Measurements from ENCODE around the gene RHCG. TPM values are rescaled to one million over a fixed set of nuclear protein-coding genes. Genes with fewer than 3 reads are reported as not detected.
A peak's percentile ranks its signal among the peaks of the same experiment; 100 is the strongest.

The RHCG gene
- total RNA-seq, 2 donors from 2014 or later = not detected

- Mint-ChIP-seq H3K27ac (no peak overlapping the region), H3K9me3 (no peaks in the 10 kb centered on the region), H3K36me3 (no peaks in the 10 kb centered on the region)
- DNase-seq (ENCODE audit: low spot score in 2 of 2) = peak in 1 of 2 donors; percentile 79
- ATAC-seq = peak; percentile 41 to 69
These were observed 53.6 kb downstream of the RHCG start for GRCh38 chr15:89442671-89443307.

GRCh38 chr15:89442155-89442554 is 54.2 kb downstream of the RHCG start:
- no peak for DNase-seq (ENCODE audit: low spot score in 2 of 2)
- Mint-ChIP-seq H3K36me3 (no peaks in the 10 kb centered on the region), H3K9me3 (no peaks in the 10 kb centered on the region), H3K27ac (no peak overlapping the region)
- ATAC-seq = no peak

- Mint-ChIP-seq H3K27ac (no peak overlapping the region), H3K9me3 (no peaks in the 10 kb centered on the region), H3K36me3 (no peaks in the 10 kb centered on the region)
- no peak for ATAC-seq
- no peak for DNase-seq (ENCODE audit: low spot score in 2 of 2)
These were observed 55.0 kb downstream of the RHCG start for GRCh38 chr15:89441295-89441812.

GRCh38 chr15:89439764-89440163 is 56.6 kb downstream of the RHCG start:
- ATAC-seq = no peak
- no peaks in the 10 kb centered on the region for H3K9me3 Mint-ChIP-seq
- no peaks in the 10 kb centered on the region for H3K36me3 Mint-ChIP-seq

GRCh38 chr15:89436560-89437311 is 59.6 kb downstream of the RHCG start:
- DNase-seq (ENCODE audit: low spot score in 2 of 2) (no peak), ATAC-seq (no peak)
- Mint-ChIP-seq H3K27ac (no peak overlapping the region), H3K9me3 (no peaks in the 10 kb centered on the region), H3K36me3 (no peaks in the 10 kb centered on the region)

More at GRCh38 chr15:89439764-89440163, 56.6 kb downstream of the RHCG start:
- no peak for DNase-seq (ENCODE audit: low spot score in 2 of 2)
- no peak overlapping the region for H3K27ac Mint-ChIP-seq

GRCh38 chr15:89435362-89435761 is 61.0 kb downstream of the RHCG start:
- no peak for DNase-seq (ENCODE audit: low spot score in 2 of 2)
- no peaks in the 10 kb centered on the region for H3K9me3 Mint-ChIP-seq
- no peak overlapping the region for H3K27ac Mint-ChIP-seq
- ATAC-seq = no peak
- H3K36me3 Mint-ChIP-seq = no peaks in the 10 kb centered on the region

- no peak for ATAC-seq
- no peak overlapping the region for H3K27ac Mint-ChIP-seq
- no peaks in the 10 kb centered on the region for H3K9me3 Mint-ChIP-seq
- DNase-seq (ENCODE audit: low spot score in 2 of 2) = no peak
- H3K36me3 Mint-ChIP-seq = no peaks in the 10 kb centered on the region
These were observed 62.7 kb downstream of the RHCG start for GRCh38 chr15:89433686-89434085.

GRCh38 chr15:89430530-89431341 is 65.6 kb downstream of the RHCG start:
- ATAC-seq (peak; percentile 94 to 96), DNase-seq (ENCODE audit: low spot score in 2 of 2) (peak; percentile 86 to 99)
- H3K27ac Mint-ChIP-seq = no peak overlapping the region
- no peaks in the 10 kb centered on the region for H3K36me3 Mint-ChIP-seq
- H3K9me3 Mint-ChIP-seq = no peaks in the 10 kb centered on the region

- no peak overlapping the region for H3K27ac Mint-ChIP-seq
- ATAC-seq = no peak
- no peaks in the 10 kb centered on the region for H3K9me3 Mint-ChIP-seq
- H3K36me3 Mint-ChIP-seq = no peaks in the 10 kb centered on the region
- DNase-seq (ENCODE audit: low spot score in 2 of 2) = no peak
These were observed 66.4 kb downstream of the RHCG start for GRCh38 chr15:89429986-89430385.

- ATAC-seq = no peak
- no peak overlapping the region for H3K27ac Mint-ChIP-seq
- no peak for DNase-seq (ENCODE audit: low spot score in 2 of 2)
- no peaks in the 10 kb centered on the region for H3K36me3 Mint-ChIP-seq
- H3K9me3 Mint-ChIP-seq = no peaks in the 10 kb centered on the region
These were observed 67.4 kb downstream of the RHCG start for GRCh38 chr15:89429023-89429422.

GRCh38 chr15:89428246-89428645 is 68.1 kb downstream of the RHCG start:
- no peak for ATAC-seq
- no peak overlapping the region for H3K27ac Mint-ChIP-seq
- no peaks in the 10 kb centered on the region for H3K36me3 Mint-ChIP-seq
- H3K9me3 Mint-ChIP-seq = no peaks in the 10 kb centered on the region
- DNase-seq (ENCODE audit: low spot score in 2 of 2) = no peak

- no peak for ATAC-seq
- Mint-ChIP-seq H3K27ac (no peak overlapping the region), H3K36me3 (no peaks in the 10 kb centered on the region), H3K9me3 (no peaks in the 10 kb centered on the region)
- DNase-seq (ENCODE audit: low spot score in 2 of 2) = no peak
These were observed 69.9 kb downstream of the RHCG start for GRCh38 chr15:89426500-89426899.

- no peak for DNase-seq (ENCODE audit: low spot score in 2 of 2)
- H3K27ac Mint-ChIP-seq = no peak overlapping the region
- ATAC-seq = no peak
- H3K36me3 Mint-ChIP-seq = peaks cover 0 to 6% of the 10 kb centered on the region in 2 donors
- H3K9me3 Mint-ChIP-seq = no peaks in the 10 kb centered on the region
These were observed 72.4 kb downstream of the RHCG start for GRCh38 chr15:89423981-89424380.

Other genes starting within 250 kb of the RHCG start
- gene POLG, start 161.8 kb downstream of the RHCG start, total RNA-seq = 10 to 100 TPM; 76.1 to 83.7 TPM
- 10 to 100 TPM; 22.8 to 30.8 TPM for gene TICRR, start 78.9 kb upstream of the RHCG start, total RNA-seq
- gene KIF7, start 158.9 kb upstream of the RHCG start, total RNA-seq = 1 to 10 TPM; 1.4 to 4.6 TPM
- gene PLIN1, start 182.8 kb upstream of the RHCG start, total RNA-seq = under 1 TPM; 0.43 to 0.46 TPM
- gene PEX11A, start 194.2 kb upstream of the RHCG start, total RNA-seq = 1 to 10 TPM; 3.0 to 5.0 TPM
- not detected for gene WDR93, start 194.2 kb upstream of the RHCG start, total RNA-seq

Measured in activated naive CD4-positive, alpha-beta T cell treated with anti-CD3 and anti-CD28 coated beads, Interleukin-2, amount 50 U/mL, for 72 hours (primary cell).